Testis (tissue), 3 donors: ENCODE data around the gene DRC7. TPM values are rescaled to one million over a fixed set of nuclear protein-coding genes. Genes with fewer than 3 reads are reported as not detected.

Experiments
- DNase-seq: peaks from one replicate; pipeline ENCODE4 v3.0.0-alpha.2; 2019
- H3K27ac ChIP-seq, 2 donors: fragments of 200-600 bp; sonication (generic); one replicate each; pipeline ENCODE4 v1.5.1; 2019
- H3K27me3 ChIP-seq: fragments of 200-600 bp; sonication (generic); one replicate; pipeline ENCODE4 v1.5.1; 2019
- H3K36me3 ChIP-seq: fragments of 200-600 bp; sonication (generic); one replicate; pipeline ENCODE4 v1.5.1; 2017; ENCODE audit warnings: low read depth; ENCODE audit errors: missing control alignments
- H3K4me1 ChIP-seq: fragments of 200-600 bp; sonication (generic); one replicate; pipeline ENCODE4 v1.5.1; 2019
- H3K4me3 ChIP-seq, 2 donors: fragments of 200-600 bp; sonication (generic); one replicate each; pipeline ENCODE4 v1.5.1; 2017 to 2019
- H3K9me3 ChIP-seq: fragments of 200-600 bp; sonication (generic); one replicate; pipeline ENCODE4 v1.5.1; 2017
- POLR2A ChIP-seq: fragments of 450-650 bp; IDR thresholded peaks from one replicate; pipeline ENCODE4 v1.6.1; 2017; ENCODE audit warnings: antibody characterized with exemption, mild to moderate bottlenecking, moderate library complexity
- WGBS, 2 donors: methylation state at CpG; one replicate each; pipeline ENCODE4 v1.1.5; 2018; 5-methylcytosine and 5-hydroxymethylcytosine counted together
- intact Hi-C: fragments of 100-400 bp; cut with DNase I; formaldehyde crosslinking; loops from one replicate; pipeline ENCODE4 v1.15.1; 2023; ENCODE audit warnings: low total_unique reads
- polyA plus RNA-seq: library from polyadenylated mRNA; stranded (reverse); fragments of 350-450 nt; fragmentation: Illumina TruSeq; extraction: RNeasy Lipid Tissue Mini Kit (QIAGEN cat#74804); gene quantifications from one replicate; pipeline ENCODE4 v1.2.3, GENCODE V29; 2014; ENCODE audit warnings: low read depth, low replicate concordance; ENCODE audit not compliant: insufficient read depth
- total RNA-seq, 2 donors: library from RNA; depleted of rRNA; stranded (reverse); fragments of >200 nt; gene quantifications; one replicate each; pipeline ENCODE4 v1.2.3, GENCODE V29; 2016
- TF ChIP-seq, protein P1 (sequence below), 3 experiments: fragments of 450-650 bp in 2 of 3; fragments of 200-600 bp in 1 of 3; sonication (generic) in 1 of 3; IDR thresholded peaks; one replicate each; pipeline ENCODE4 v1.5.1; 2016 to 2019; ENCODE audit warnings: antibody characterized with exemption in 3 of 3, mild to moderate bottlenecking in 2 of 3, moderate library complexity in 1 of 3

DRC7 gene
- total and polyA plus RNA-seq, 3 donors from 2014 or later, result 35.4 to 199 (median 62.7) TPM

DNA sequence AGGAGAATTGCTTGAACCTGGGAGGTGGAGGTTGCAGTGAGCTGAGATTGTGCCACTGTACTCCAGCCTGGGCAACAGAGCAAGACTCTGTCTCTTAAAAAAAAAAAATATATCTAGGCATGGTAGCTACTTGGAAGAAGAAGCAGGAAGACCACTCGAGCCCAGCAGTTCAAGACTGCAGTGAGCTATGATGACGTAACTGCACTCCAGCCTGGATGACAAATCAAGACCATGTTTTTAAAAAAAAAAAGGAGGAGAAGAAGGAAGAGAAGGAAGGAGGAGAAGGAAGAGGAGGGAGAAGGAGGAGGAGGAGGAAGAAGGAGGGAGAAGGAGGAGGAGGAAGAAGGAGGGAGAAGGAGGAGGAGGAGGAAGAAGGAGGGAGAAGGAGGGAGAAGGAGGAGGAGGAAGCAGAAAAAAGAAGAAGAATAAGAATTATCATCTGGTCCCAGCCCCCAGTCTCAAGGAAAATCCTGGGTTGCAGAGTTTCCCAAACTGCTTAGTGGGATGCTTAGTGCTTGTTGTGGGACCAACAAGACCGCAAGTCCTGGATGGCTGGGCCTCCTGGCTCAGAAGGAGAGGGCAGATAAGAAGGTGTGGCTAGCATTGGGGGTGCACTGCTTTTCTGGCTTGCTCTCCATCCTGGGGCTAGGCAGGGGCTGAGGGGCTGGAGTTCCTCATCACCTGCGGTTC is 3.7 kb upstream of the DRC7 start:
- no peak for DNase-seq
- Histone ChIP-seq H3K36me3 (no peaks in the 10 kb centered on the region), H3K4me1 (no peaks in the 10 kb centered on the region), H3K27ac (no peak overlapping the region), H3K9me3 (no peaks in the 10 kb centered on the region), H3K27me3 (no peaks in the 10 kb centered on the region), H3K4me3 (no peak overlapping the region)
- intact Hi-C loops, result no loop called here
- 57 to 83% methylated on average over 3 to 4 of the region's 4 CpGs for WGBS, 2 donors
- TF ChIP-seq, protein P1, sequence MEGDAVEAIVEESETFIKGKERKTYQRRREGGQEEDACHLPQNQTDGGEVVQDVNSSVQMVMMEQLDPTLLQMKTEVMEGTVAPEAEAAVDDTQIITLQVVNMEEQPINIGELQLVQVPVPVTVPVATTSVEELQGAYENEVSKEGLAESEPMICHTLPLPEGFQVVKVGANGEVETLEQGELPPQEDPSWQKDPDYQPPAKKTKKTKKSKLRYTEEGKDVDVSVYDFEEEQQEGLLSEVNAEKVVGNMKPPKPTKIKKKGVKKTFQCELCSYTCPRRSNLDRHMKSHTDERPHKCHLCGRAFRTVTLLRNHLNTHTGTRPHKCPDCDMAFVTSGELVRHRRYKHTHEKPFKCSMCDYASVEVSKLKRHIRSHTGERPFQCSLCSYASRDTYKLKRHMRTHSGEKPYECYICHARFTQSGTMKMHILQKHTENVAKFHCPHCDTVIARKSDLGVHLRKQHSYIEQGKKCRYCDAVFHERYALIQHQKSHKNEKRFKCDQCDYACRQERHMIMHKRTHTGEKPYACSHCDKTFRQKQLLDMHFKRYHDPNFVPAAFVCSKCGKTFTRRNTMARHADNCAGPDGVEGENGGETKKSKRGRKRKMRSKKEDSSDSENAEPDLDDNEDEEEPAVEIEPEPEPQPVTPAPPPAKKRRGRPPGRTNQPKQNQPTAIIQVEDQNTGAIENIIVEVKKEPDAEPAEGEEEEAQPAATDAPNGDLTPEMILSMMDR (IDR thresholded peaks at IDR 0.05), result no peak
- no peak for TF ChIP-seq POLR2A

GRCh38 chr16:57692636-57693035 is 2.0 kb upstream of the DRC7 start:
- TF ChIP-seq, protein P1 (IDR thresholded peaks at IDR 0.05), result no peak
- no peak for TF ChIP-seq POLR2A
- no peak overlapping the region for H3K27ac ChIP-seq
- H3K4me3 ChIP-seq, result no peak overlapping the region
- H3K27me3 ChIP-seq, result no peaks in the 10 kb centered on the region
- no peaks in the 10 kb centered on the region for H3K9me3 ChIP-seq
- DNase-seq, result no peak
- 70 to 80% methylated on average over 1 to 2 of the region's 2 CpGs for WGBS, 2 donors
- H3K36me3 ChIP-seq, result no peaks in the 10 kb centered on the region
- intact Hi-C loops, result no loop called here
- no peaks in the 10 kb centered on the region for H3K4me1 ChIP-seq

GRCh38 chr16:57693550-57693949 is 1.1 kb upstream of the DRC7 start:
- Histone ChIP-seq H3K27me3 (no peaks in the 10 kb centered on the region), H3K27ac (no peak overlapping the region), H3K4me1 (no peaks in the 10 kb centered on the region), H3K9me3 (no peaks in the 10 kb centered on the region), H3K36me3 (no peaks in the 10 kb centered on the region), H3K4me3 (no peak overlapping the region)
- DNase-seq, result no peak
- TF ChIP-seq, protein P1 (IDR thresholded peaks at IDR 0.05), result no peak
- TF ChIP-seq POLR2A, result no peak
- intact Hi-C loops, result no loop called here
- 85 to 86% methylated on average over 4 of the region's 4 CpGs for WGBS, 2 donors

GRCh38 chr16:57694231-57694724 is 328 bp upstream of the DRC7 start:
- H3K4me1 ChIP-seq, result peaks cover 3% of the 10 kb centered on the region
- no peak overlapping the region for H3K4me3 ChIP-seq
- no peaks in the 10 kb centered on the region for H3K9me3 ChIP-seq
- H3K27ac ChIP-seq, result no peak overlapping the region
- intact Hi-C loops, result no loop called here
- no peak for TF ChIP-seq POLR2A
- TF ChIP-seq, protein P1 (IDR thresholded peaks at IDR 0.05), result no peak
- 67 to 74% methylated on average over 9 to 10 of the region's 10 CpGs for WGBS, 2 donors
- no peak for DNase-seq
- H3K36me3 ChIP-seq, result no peaks in the 10 kb centered on the region
- H3K27me3 ChIP-seq, result no peaks in the 10 kb centered on the region

GRCh38 chr16:57695680-57696069 is 1.1 kb downstream of the DRC7 start:
- peaks cover 5% of the 10 kb centered on the region for H3K4me1 ChIP-seq
- H3K36me3 ChIP-seq, result no peaks in the 10 kb centered on the region
- intact Hi-C loops, result no loop called here
- no peak overlapping the region for H3K27ac ChIP-seq
- no peaks in the 10 kb centered on the region for H3K27me3 ChIP-seq
- H3K4me3 ChIP-seq, result no peak overlapping the region
- no peak for TF ChIP-seq POLR2A
- TF ChIP-seq, protein P1 (IDR thresholded peaks at IDR 0.05), result no peak
- no peaks in the 10 kb centered on the region for H3K9me3 ChIP-seq
- WGBS, 2 donors, result 78 to 80% methylated on average over 4 to 5 of the region's 5 CpGs
- DNase-seq, result no peak
